Peyer's patch (tissue), 4 donors: Measurements from ENCODE around the gene IL22.

Source experiments
- CTCF ChIP-seq, 6 experiments: fragments of 450-650 bp in 4 of 6; fragments of 200-600 bp in 2 of 6; sonication (generic) in 1 of 6; IDR thresholded peaks; one replicate each; pipeline ENCODE4 v1.5.1; 2017 to 2019; ENCODE audit warnings: antibody characterized with exemption in 6 of 6, mild to moderate bottlenecking in 3 of 6, moderate library complexity in 1 of 6
- POLR2A ChIP-seq, 2 donors: fragments of 450-650 bp; IDR thresholded peaks; one replicate each; pipeline ENCODE4 v1.5.1; 2017; ENCODE audit warnings: antibody characterized with exemption in 2 of 2, mild to moderate bottlenecking in 2 of 2, moderate library complexity in 2 of 2

DNA sequence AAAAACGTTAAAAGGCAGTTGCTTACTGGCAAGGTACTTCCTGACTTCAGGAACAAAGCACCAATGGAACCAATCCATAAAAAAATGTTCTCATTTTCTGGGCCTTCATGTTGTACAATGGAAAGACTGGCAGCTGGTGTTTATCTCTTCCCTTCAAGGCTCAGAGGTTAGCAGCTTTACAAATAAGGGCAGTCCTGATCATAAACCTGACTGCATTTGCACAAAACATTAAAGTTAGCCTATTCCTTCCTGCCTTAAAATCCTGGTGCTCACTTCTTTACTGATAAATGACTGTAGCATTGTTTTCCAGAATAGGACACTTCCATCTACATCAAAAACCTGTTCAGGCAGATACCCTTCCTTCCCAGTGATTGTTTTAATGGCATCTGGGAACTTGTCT, 47.0 kb downstream of the IL22 start:
- TF ChIP-seq POLR2A (IDR thresholded peaks at IDR 0.05) (no peak), CTCF (IDR thresholded peaks at IDR 0.05) (no peak)
